HG03159 (cell line): ENCODE results near the gene SLC18A2.
"Not testable (repeated sequence)": the region's sequence is repeated elsewhere in the genome, so short reads cannot be mapped to it uniquely, and the experiment has no call there.

ENCODE experiments used
- ATAC-seq: cut with Tn5 transposase; IDR thresholded peaks from one replicate; pipeline ENCODE4 v1.9.1; 2021; ENCODE audit warnings: mild to moderate bottlenecking, moderate library complexity; ENCODE audit not compliant: unreplicated experiment

The SLC18A2 gene

DNA sequence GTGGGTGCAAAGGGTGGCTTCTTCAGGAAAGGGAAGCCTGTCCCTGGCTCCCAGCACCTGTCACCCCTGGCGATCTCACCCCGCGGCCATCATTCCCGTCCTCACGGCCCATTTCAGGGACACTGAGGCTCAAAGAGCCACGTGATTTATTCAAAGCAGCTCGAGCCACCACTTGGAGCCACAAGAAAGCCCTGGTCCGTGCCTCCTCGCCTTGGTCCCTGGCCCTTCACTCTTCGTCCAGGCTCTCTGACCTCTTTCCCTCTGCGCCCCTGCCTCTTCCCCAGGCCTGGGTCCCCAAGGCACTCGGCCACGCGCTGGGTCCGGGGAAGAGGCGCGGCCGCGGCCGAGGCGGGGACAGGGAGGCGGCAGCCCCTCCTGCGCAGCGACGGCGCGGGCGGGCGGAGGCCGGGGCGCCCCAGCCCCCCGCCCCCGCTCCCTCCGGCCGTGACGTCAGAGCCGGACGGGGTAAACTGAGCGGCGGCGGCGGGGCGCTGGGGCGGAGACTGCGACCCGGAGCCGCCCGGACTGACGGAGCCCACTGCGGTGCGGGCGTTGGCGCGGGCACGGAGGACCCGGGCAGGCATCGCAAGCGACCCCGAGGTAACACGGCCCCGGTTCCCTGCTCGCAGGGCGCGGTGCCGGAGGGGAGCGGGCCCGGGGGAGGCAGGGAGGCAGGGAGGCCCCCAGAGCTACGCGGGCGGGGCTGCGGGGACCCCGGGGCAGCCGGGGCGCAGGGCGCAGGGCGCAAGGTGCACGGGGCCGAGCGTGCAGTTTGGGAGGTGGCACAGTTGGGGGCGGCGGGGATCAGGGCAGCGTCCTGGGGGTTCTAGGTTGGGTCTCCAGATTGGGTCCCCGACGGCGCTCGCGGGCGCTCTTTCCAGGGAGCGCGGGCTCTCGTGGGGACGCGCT lies at the start of gene SLC18A2:
Gene SLC18A2, plus strand, starts transcription at position 494 of the 909 bp plus-strand sequence. CDS start 580 bp downstream, outside the sequence.
- no peak for ATAC-seq

DNA sequence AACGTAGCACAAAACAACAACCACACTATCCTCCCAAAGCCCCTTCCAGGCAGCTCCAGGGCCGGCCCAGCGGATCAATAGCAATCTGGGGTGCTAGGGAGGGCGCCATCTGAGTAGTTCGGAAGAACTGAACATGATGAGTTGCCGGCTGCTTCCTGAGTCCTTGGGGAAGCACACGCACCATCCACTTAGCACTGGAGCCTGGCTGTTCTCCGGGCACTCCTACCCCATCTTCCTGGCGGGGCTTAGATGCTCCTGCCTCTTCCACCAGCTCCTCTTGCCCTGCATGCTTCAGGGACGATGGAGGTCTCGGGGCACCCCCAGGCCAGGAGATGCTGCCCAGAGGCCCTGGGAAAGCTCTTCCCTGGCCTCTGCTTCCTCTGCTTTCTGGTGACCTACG lies 43.7 kb upstream of the SLC18A2 start, which contains the start of gene KCNK18:
Gene KCNK18, plus strand, starts transcription at position 301 of the 400 bp plus-strand sequence. Its CDS starts 0 bp downstream, at position 301.
- ATAC-seq, result no peak

DNA sequence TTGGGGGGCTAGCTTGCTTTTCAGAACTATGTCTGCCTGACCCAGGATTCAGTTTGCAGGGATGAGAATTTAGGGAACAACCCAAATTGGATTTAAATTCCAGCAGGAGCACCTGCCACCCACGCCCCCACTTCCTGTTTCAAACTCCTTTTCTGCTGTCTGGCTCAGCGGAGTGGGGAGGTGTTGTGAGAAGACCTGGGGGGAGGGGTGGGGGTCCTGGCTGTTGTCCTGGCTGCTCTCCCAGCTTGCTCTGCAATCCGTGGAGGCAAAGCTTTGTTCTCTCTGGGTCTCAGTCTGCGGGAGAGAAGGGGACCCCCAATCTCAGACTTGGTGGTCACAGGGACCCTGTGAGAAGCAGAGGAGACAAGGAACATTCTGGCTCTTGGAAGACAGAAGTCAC lies 42.8 kb upstream of the SLC18A2 start:
- ATAC-seq, result no peak

DNA sequence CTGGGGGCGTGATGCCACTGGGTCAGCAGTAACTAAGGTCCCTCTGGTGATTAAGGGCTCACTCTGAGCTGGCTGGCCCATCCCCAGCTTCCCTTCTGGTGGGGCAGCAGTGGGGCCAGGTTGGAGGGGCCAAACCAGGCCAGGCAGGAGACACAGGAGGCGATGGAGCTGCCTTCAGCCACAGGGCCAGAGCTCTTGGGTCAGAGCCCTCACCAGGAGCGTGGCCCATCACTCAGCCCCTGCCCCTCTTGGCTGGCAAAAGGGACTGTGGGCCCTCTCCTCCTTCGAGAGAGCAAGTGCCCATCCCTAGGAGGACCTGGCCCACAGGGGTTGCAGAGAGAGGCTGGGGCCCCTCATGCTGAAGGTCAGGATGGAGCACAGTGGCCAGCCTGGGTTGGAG lies 39.1 kb upstream of the SLC18A2 start:
- no peak for ATAC-seq

DNA sequence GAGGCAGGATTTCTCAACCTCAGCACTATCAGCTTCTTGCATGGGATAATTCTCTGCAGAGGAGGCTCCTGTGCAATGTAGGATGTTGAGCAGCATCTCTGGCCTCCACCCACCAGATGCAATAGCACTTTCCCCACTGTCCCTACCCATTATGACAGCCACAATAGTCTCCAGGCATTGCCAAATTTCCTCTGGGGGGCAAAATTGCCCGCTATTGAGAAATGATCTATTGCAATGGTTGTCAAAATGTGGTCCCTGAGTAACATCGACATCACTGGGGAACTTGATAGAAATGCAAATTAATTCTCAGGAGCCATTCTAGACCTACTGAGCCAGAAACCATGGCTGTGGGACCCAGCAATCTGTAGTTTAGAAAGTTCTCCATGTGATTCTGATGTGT lies 36.6 kb upstream of the SLC18A2 start:
- no peak for ATAC-seq

DNA sequence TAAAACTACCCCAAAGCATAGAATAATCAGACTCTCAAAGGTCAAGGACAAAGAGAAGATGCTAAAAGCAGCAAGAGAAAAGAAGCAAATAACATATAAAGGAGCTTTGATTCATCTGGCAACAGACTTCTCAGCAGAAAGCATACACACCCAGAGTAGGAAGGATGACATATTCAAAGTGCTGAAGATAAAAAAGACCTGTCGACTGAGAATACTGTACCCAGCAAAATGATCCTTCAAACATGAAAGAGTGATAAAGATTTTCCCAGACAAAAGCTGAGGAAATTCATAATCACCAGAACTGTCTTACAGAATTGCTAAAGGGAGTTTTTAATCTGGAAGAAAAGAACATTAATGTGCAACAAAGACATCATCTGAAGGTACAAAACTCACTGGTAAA lies 28.7 kb upstream of the SLC18A2 start:
- no peak for ATAC-seq

DNA sequence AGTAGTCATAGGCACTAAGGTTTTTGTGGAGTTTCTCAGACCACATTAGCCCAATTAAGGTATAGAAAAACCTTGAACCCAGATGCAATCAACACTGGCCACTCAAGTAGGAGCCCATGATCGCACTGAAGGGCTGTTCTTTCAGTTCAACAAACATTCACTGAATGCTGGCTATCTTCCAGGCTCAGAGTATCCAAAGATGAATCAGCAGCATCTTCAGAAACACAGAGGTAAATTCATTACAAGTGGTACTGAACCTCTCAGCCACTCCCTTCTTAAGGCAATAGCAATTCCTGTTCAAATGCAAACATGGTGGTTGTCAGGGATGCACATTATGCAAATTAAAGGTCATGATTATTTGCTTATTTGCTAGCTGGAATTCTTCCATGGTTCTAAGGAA lies 26.5 kb upstream of the SLC18A2 start:
- no peak for ATAC-seq

DNA sequence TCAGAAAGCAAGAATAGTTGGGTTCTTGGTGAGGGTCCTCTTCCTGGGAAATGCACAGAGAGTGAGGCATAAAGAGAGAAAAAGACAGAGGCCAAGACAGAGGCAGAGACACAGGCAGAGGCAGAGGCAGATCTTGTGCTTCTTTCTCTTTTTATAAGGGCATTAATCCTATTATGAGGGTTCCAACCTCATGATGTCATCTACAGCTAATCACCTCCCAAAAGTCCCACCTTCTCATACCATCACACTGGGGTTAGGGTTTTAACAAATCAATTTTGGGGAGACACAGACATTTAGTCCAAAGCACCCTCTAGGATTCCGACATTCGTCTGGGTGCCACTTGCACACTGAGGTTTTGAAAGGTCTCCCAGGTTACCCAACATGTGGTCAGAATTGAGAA lies 25.8 kb upstream of the SLC18A2 start:
- no peak for ATAC-seq

DNA sequence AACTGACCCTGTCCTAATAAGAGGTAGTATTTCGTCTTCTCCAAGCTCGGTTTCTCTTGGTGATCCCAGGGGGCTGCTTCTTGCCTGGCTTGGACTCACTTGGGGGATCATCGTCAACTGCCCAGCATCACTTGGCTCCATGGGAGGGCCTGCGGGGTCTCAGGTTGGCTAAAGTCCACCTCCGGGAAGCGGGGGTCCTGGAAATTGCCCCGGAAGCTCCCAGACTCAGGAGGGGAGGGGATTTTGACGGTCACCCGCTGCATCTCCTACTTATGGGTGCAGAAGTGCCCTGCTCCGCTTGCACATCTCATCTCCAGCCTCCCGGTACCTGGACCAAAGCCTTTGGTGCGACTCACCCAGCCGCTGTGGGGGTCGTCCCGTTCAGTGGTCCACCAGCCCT lies 24.9 kb upstream of the SLC18A2 start:
- ATAC-seq, result no peak

DNA sequence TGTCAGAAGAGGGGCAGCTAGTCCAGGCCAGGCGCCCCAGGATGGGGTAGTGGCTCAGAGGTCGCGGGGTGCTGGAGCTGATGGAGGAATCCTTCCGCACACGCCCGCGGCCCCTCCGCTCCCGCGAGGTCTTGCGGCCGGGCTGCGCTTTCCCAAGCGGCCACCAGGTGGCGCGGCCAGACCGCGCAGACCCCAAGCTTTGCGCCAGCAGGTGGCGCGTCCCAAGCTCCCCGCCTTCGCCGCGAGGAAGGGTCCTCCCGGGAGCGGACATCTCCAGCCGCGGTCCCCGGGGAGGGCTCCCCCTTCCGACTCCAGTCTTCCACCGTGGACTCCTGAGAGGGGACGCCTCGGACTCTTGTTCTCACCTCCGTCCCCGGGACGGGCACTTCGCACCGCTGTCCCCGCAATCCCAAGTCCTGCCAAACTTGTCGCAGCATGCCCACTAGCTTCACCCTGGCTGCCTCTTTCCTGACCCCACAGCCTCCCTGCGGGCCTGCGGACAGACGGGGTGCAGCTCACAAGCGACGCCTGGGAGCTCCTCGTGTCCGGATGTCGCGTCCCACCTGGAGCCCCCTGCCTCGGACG lies 24.2 kb upstream of the SLC18A2 start:
- ATAC-seq, result peak; percentile 86

DNA sequence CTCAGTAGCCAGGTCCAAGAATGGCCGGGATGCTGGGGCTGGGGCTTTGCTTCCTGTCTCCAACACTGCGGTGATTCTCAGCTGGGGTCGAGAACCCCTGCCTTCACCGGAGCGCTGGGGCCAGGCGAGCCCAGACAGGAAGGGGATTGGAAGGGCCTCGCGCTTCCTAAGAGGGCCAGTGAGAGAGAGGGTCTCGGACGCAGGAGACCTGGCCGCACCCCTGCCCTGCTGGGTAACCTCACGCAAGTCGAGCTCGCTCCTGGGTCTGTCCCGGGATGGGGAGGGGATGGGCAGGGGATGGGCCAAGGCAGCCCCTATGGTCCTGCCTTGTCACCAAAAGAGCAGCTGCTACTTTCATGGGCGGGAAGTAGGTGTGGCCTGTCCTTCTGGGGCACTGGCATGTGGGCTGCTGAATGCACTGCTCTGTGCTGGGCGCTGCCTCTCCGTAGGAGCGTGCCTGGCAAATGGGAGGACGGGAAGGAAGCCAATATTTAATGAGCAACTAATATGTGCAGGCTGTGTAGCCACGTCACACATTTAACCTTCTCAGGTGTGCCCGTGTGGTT lies 23.6 kb upstream of the SLC18A2 start:
- ATAC-seq, result peak; percentile 48

DNA sequence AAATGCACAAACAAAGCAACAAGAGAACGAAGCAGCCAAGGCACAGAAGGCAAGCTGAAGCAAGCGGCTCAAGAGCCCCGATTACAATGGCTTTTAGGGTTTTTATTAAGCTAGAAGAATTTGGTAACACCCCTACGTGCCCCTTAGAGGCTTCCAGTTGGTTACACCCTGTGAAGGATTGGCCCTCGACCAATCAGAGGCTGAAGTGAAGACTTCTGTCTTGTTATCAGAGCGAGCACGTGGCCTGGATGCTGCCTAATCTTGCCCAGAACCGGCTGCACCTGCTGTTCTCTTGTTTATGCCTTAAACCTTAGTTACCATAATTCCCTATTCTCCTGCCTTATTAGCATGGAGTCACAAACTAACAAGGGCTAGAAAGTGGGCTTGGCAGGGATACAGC lies 22.3 kb upstream of the SLC18A2 start:
- no peak for ATAC-seq

DNA sequence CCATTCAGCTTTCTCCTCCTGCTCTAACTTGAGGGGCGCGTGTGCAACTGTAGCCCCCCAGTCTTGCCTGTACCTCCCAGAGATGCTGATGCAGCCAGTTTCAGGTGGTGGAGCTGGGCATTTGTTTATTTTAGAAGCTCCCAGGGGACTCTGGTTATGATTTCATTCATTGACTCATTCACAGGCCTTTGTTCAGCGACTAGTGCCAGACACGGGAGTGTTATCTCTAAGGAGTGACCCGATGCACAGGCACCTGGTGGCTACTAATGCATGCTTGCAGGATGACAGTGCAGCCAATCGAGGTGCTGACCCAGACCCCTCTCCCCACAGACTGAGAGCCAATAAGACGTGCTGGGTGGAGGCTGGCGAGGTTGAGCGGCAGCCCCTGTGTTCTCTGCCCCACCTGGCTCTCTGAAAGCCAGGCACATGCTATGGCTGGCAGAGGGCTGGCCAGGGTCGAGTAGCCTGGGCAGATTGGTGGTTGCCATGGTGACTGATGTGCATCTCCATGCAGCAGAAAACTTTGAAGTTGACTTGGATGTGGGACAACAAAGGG lies 19.7 kb upstream of the SLC18A2 start:
- no peak for ATAC-seq

DNA sequence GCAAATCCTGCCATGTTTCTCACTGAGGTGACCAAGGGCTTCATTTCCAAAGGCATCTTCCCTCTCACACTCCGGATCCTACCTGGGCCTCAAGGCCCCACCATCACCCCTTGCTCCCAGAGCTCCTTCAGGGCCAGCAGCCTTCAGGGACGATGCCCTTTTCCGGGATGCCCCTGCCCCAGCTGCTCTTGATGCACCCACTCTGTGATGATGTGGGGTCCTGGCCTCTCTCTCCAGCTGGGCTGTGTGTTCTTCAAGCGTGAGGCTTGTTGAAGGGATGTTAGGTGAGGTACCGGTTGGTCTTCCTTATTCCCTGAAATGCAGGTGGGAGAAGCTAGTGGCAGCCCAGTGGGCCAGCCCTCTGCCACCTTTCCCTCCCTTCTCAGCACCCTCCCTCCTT lies 18.4 kb upstream of the SLC18A2 start:
- no peak for ATAC-seq

DNA sequence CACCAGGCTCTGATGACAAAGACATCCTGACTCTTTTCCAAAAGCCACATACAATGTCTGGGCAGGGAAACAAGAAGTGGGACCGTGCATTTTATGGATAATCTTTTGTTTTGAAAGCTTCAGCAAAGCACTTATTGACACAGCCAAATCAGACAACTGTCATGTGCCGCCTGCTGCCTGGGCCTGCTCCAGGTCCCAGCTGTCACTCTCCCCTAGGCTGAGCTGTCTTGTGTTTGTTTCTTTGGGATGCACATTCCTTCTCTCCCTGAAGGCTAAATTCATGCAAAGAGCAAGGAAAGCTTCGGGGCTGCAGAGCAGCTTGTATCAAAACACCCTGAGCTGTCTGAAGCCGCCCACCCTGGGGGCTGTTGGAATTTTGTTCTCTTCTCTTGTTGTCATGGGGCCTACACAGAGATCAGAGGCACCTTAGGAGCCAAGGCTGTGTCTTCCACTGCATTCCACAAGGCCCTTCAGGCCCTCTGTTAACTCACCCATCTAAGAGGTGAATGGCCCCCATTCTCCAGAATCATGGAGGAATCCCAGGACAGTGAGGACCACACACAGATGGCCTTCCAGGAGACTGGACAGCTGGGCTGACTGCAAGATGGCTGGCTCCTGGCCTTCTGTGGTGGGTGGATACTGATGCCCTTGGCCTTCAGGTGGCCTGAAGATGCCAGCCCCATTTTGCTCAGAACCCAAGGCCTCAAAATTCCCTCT lies 17.8 kb upstream of the SLC18A2 start:
- ATAC-seq, result no peak

DNA sequence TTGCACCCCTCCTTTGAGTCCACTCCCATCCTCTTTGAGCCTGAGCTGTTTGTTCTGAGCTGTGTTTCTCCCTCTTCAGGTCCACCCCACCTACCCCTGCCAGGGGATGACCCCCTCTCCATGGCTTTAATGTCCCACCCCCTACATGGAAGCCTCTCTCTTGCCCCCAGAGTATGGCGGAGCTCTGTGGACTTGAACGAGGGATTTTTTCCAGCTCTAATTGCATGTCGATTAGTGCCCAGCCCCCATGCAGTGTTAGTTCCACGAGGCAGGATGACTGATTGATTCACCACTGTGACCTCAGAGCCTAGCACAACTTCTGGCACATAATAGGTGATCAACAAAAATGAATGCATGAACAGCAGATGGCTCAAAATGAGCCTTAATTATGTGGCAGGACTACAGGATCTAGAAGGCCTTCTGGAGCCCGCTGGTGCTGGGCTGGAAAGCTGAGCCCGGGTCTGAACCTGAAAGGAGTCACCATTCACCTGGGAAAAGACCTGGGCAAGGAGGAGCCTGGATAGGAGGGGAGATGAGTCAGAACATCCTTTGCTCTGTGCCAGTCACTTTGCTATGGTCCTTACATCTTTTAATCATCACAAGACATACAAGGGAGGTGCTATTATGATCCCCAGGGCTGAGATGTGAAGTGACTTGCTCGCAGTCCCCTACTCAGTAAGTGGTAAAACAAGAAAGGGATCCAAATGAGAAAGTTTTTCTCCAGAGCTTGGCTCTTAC lies 17.1 kb upstream of the SLC18A2 start:
- ATAC-seq, result no peak

DNA sequence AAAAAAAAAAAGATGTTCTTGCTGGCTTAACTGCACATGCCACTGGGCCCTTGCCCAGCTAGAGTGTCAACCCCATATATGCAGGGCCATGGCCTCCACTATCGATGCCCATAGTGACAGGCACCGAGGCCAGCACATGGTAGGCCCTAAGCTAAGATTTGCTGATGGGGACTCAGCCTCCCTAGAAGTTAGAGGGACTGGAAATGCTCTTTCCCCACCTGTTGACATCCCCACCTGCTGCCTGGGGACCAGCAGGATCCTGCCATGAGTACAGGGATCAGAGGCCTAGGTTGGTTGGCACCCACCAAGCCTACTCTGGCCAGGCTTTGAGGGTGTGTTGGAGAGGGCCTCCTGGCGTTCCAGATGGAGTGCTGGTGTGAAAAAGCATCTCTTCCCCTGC lies 16.0 kb upstream of the SLC18A2 start:
- ATAC-seq, result no peak

DNA sequence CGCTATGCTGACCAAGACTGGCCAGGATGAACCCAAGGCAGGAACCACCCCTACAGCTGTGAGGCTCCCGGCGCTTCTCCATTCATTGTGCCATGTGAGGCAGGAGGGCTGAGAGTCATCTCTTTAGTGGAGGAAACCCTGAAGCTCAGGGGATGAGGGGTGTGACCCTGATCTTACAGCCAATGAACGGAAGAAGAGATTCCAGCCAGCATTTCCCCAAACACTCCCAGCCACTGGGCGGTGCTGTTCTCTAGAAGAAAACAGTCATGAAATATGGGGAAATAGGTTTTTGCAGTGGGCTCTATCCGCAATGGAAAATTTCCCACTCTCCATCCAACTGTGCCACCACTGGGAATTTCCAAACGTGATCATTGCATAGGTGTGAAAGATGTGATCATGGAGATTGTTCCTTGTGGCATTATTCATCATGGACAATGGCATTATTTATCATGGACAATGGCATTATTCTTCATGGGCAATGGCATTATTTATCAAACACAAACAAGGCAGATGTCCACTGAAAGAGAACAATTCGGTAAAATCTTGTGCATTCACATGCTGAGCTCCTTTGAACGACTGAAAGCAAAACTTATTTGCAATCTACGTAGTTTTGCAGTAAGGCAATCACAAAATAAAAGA lies 14.0 kb upstream of the SLC18A2 start:
- ATAC-seq, result no peak

DNA sequence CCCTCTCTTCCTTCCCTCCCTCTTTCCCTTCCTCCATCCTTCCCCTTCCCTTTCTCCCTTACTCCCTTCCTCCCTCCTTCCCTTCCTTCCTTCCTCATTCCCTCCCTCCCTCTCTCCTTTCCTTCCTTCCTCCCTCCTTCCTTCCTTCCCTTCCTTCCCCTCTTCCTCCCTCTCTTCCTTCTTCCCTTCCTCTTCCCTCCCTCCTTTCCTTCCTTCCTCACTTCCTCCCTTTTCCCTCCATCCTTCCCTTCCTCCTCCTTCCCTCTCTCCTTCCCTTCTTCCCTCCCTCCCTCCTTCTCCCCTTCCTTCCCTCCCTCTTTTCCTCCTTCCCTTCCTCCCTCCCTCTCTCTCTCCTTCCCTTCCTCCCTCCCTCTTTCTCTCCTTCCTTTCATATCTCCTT lies 12.7 kb upstream of the SLC18A2 start:
- ATAC-seq, result no peak

DNA sequence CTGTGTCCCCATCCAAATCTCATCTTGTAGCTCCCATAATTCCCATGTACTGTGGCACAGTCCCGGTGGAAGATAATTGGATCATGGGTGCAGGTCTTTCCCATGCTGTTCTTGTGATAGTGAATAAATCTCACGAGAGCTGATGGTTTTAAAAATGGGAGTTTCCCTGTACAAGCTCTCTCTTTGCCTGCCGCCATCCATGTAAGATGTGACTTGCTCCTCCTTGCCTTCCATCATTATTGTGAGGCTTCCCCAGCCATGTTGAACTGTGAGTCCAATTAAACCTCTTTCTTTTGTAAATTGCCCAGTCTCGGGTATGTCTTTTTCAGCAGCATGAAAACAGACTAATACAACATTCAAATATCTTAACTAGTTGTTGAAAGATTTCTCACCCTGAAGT lies 10.8 kb upstream of the SLC18A2 start:
- ATAC-seq, result not testable (repeated sequence)
